ENCODE data around the gene SETD1B.

GRCh38 chr12:121858662-121859572 is 55.1 kb downstream of the SETD1B start, which contains the start of gene HPD:
- no peak for TF ChIP-seq CTCF (IDR thresholded peaks at IDR 0.05)
- TF ChIP-seq ZFX (IDR thresholded peaks at IDR 0.05; ENCODE audit: borderline replicate concordance): no peak
